Suprapubic skin (tissue), 4 donors: Measurements from ENCODE around the gene GK.

ENCODE experiments used
- CTCF ChIP-seq, 2 donors: fragments of 200-600 bp in 1 of 2; fragments of 450-650 bp in 1 of 2; sonication (generic) in 1 of 2; IDR thresholded peaks; one replicate each; pipeline ENCODE4 v1.5.1; 2016 to 2019; ENCODE audit warnings: antibody characterized with exemption in 2 of 2, mild to moderate bottlenecking in 1 of 2, moderate library complexity in 1 of 2
- POLR2A ChIP-seq, 2 donors: fragments of 450-650 bp; IDR thresholded peaks; one replicate each; pipeline ENCODE4 v1.6.1; 2017; ENCODE audit warnings: antibody characterized with exemption in 2 of 2, mild to moderate bottlenecking in 2 of 2, moderate library complexity in 2 of 2
- POLR2AphosphoS5 ChIP-seq, 3 donors: sonication (generic); formaldehyde crosslinking; IDR thresholded peaks; one replicate each; pipeline ENCODE4 v1.6.1; 2017; ENCODE audit warnings: antibody characterized with exemption in 3 of 3

- TF ChIP-seq CTCF (IDR thresholded peaks at IDR 0.05) = no peak
- TF ChIP-seq POLR2A (IDR thresholded peaks at IDR 0.05) = no peak
- no peak for TF ChIP-seq POLR2AphosphoS5 (IDR thresholded peaks at IDR 0.05)
These were observed 126.3 kb downstream of the GK start for GRCh38 chrX:30779453-30780030.
